DOHH2 (cell line): ENCODE results near the gene GALNT7.

Source experiments
- CTCF ChIP-seq: fragments of 200-600 bp; sonication (generic); IDR thresholded peaks from one replicate; pipeline ENCODE4 v1.5.1; 2014; ENCODE audit warnings: antibody characterized with exemption, mild to moderate bottlenecking, low read depth, low read length; ENCODE audit not compliant: poor library complexity, severe bottlenecking
- EZH2phosphoT487 ChIP-seq: fragments of 200-600 bp; sonication (generic); IDR thresholded peaks from 2 replicates; pipeline ENCODE4 v1.6.1; 2017; ENCODE audit warnings: borderline replicate concordance, mild to moderate bottlenecking, antibody characterized with exemption, low read length, moderate library complexity, mixed read lengths

DNA sequence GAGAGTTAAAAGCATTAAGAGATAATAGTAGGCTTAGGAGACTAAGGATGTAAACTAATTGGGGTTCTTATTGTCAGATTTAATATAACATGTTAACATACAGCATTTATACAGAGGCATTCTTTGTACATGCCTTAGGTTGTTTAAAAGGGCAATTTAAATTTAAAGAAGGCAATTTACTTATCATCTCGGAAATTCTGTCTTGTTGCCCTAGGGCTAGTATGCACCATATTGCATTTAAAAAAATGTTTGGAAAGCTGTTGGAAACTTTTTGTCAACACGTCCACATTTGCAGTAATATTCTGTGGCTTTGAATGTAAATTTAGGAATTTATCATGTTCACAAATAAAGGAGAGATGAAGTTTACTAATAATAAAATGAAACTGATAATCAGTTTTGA lies 25.5 kb downstream of the GALNT7 start:
- no peak for TF ChIP-seq CTCF
- TF ChIP-seq EZH2phosphoT487 = no peak
